GM08714 (cell line): ENCODE results near the gene ACADVL.
A peak's percentile ranks its signal among the peaks of the same experiment; 100 is the strongest.

Source experiments
- H3K4me3 ChIP-seq: fragments of 200-500 bp; sonication (Bioruptor generic); 2 replicates; pipeline ENCODE4 v1.5.1; 2014; ENCODE audit warnings: mild to moderate bottlenecking, low read length, inconsistent platforms
- ZNF274 ChIP-seq: IDR thresholded peaks from 2 replicates; pipeline ENCODE4 v1.6.1; 2012; ENCODE audit warnings: mild to moderate bottlenecking, low read depth, low read length

Gene ACADVL

GRCh38 chr17:7229504-7229903, 9.8 kb downstream of the ACADVL start:
- TF ChIP-seq ZNF274: no peak
- H3K4me3 ChIP-seq: no peak overlapping the region

DNA sequence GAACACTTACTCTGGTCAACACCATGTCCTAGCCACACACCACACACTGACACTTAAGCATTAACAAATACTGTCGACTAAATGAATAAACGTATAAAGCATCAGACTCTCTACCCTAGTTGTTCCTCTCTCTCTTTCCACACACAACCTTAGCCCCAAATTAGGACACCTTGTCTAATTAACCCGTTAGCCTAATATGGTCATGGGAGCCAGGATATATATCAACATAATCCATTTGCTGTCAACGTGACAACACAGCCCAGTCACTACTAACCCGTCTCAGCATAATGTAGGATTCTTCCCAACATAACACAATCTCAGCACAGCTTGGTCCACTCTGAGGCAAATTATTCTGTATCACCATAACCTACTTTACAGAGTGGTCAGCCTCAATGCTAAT, 12.4 kb downstream of the ACADVL start:
- TF ChIP-seq ZNF274: no peak
- no peak overlapping the region for H3K4me3 ChIP-seq

- TF ChIP-seq ZNF274: no peak
- H3K4me3 ChIP-seq: peak overlapping the region; percentile 91
Observed at GRCh38 chr17:7233701-7234082, 14.0 kb downstream of the ACADVL start.

DNA sequence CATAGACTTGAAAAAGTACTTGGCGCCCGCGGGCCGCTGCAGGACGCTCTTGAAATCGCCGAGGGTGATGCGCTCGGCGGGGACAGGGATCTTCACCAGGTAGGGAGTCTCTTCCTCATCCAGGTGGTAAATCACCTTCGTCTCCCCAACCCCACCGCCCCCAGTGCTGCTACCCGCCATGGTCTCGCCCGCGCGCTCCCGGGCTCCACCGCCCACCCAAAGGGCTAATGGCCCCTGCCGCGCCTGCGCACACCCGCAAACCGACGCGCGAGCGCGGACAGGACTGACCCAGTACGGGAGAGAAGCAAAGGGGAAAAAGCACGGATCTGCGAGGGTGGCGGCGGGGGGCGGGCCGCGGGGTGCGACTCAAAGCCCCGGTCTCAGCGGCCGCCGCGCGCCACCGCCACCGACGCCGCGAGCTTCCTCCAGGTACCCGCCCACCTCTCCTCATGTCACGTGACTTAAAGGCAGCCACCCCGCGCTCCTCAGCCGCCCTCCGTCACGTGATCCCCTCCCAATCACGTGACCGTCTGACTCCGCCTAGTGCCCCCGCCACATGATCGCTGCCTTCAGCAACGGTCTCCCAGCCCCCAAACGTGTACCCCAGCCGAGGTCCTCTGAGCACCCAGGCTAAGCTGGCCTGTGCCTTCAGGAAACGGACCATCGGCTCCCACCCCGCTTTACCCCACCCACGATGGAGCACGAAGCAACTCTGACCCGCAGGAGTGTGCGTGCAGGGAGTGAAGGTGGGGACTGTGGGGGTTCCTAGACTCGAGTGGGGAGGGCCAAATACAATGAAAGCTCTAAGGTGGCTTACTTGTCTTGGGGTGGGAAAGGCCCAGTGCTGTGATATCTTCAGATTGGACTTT, 14.6 kb downstream of the ACADVL start, which contains the start of gene DVL2:
DVL2 (minus strand) TSS at position 435 of the 869 bp plus-strand sequence; CDS start at position 180, 255 bp downstream.
- no peak for TF ChIP-seq ZNF274

GRCh38 chr17:7235693-7236665, 16.2 kb downstream of the ACADVL start:
- H3K4me3 ChIP-seq: no peak overlapping the region
- no peak for TF ChIP-seq ZNF274

More for the DNA sequence above, 14.6 kb downstream of the ACADVL start, which contains the start of gene DVL2:
- H3K4me3 ChIP-seq: peak within 1 kb of the TSS; percentile 91

DNA sequence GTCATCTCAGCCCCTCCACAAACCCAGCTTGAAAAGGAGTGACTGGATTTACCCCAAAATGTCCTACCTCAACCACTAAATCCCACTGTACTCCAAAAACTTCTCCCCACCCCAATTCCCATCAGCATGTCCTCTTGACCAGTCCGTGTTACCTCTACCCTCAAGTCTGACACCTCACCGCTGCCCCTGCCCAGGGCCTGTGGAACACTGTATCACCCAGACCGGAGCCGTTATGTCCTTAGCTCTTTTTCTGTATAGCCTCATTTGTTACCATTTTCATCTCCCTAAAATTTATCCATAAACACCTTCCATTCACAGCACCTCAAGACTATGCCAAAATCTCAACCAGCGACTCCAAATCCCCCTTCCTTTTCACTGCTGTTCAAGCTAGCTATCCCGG, 17.1 kb downstream of the ACADVL start:
- TF ChIP-seq ZNF274: no peak
- no peak overlapping the region for H3K4me3 ChIP-seq

DNA sequence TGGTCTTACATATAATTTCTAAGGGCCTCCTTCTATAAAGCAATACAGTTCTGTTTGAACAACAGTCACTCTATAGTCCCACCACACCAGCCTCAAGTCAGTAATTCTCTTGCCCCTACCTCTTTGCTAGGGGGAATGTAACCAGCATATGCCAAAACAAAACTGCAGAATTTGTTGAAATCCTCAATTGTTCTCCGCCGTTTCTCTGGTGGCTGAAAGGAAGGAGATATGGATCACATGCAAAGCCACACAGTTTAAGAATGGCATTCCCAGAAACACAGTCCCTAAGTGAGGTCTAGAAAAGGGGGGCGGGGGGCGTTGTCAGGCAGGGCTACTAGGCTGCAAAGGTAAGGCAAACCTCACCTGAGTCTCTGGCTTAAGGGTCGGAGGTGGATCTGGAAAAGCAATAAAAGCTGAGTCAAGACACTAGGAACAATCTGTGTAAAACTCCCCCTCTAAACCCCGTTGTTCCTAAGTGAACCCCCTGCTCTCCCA, 17.6 kb downstream of the ACADVL start:
- no peak for TF ChIP-seq ZNF274
- peak overlapping the region; percentile 97; the same call in 1 of the 2 replicates for H3K4me3 ChIP-seq

- H3K4me3 ChIP-seq: peak overlapping the region; percentile 97
- TF ChIP-seq ZNF274: no peak
Observed at GRCh38 chr17:7237761-7238419, 18.2 kb downstream of the ACADVL start.

DNA sequence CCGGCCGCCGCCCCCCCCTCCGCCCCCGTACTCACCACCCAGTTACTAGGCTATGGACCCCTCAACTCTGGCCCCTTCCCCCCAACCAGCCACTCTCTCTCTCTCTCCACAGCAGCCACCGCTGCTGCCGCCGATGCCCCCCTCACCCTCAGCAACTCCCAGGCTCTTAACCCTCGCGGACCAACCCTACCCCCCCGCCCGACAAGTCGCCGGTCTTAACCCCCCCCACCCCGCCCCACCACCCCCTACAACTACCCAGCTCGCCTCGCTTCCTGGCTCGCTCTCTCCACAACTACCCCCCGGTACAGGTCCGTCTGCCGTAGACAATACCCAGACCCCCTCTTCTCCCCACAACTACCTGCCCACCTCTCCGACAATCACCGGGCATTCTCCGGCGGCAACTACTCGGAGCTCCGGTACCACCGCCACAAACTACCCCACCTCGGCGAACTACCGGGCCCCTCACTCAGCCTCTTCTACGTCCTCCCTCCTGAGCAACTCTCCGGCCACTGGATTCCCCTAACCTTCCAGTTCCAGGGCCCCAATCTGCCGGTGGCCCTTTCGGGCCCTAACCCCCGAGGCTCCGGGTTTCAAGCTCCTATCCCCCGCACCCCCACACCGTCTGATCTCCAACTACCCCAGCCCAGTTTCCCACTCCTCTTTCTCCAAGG, 18.8 kb downstream of the ACADVL start:
- TF ChIP-seq ZNF274: no peak
- peak overlapping the region; percentile 97 for H3K4me3 ChIP-seq

DNA sequence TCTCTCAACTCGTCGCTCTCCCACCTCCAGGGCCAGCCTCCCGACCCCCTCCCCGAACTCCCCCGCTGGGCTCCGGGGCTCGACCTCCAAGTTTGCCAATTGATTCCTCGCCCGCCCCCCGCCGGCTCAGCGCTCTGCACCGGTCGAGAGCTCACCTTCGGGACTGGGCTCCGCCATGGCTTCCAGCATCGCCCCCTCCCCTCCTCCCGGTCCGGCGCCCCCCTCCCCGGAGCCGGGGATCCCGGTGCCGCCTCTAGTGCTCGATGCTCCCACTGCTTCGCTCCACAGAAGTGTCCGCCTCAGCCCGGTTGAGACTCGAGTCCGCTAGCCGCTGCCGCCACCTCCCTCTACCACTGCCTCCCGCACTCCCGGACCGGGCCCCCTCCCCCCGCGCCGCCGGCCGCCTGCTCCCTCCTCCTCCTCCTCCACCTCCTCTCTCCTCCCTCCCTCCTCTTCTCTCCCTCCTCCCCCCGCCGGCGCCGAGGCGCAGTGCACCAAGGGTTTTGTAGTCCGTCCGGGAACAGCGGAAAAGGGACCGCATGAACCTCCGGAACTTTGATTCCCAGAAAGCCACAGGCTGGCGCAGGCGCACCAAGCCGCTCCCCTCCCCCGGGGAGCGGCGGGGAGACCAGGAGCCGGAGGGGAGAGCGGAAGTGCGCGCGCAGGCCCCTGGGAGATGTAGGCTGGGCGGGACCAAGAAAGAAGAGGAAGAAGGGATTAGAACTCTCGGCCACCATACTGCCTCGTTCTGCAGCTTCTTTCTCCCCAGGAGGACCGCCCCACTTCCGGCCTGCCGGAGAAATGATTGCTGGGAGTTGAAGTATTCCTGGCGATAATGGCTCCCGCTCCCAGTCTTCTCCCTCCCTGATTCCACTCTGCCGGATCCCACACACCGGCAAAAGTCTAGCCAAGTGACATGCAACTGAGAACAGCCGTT, 19.6 kb downstream of the ACADVL start, which contains the start of gene PHF23:
PHF23 (minus strand) TSS at position 367 of the 937 bp plus-strand sequence; CDS start at position 189, 178 bp downstream.
- H3K4me3 ChIP-seq: peak within 1 kb of the TSS; percentile 97
- no peak for TF ChIP-seq ZNF274

DNA sequence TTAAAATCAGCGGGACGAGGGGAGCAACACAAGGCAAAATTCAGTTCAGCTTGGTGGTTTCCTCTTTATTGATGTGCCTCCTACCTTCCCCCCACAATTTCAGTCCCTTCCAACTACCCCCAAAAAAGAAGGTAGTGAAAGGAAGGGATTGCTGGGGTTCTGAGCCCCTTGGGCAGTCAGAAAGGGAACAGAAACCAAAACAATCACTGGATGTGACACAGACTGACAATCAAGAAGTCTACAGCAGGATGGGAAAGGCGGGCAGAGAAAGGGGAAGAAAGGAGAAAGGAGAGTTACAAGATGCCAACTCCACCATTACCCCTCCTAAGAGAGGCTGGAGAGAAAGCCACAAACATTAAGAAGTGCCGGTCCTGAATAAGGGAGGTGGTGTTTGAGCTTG, 20.6 kb downstream of the ACADVL start:
- TF ChIP-seq ZNF274: no peak
- H3K4me3 ChIP-seq: peak overlapping the region; percentile 40; the same call in 1 of the 2 replicates
